Stimulated activated CD8-positive, alpha-beta memory T cell treated with anti-CD3 and anti-CD28 coated beads, Interleukin-7, amount 100 ng/mL, for 24 hours (primary cell): Measurements from ENCODE around the gene CHRNA9.
"Not testable (repeated sequence)": the region's sequence is repeated elsewhere in the genome, so short reads cannot be mapped to it uniquely, and the experiment has no call there.

Experiments used
- DNase-seq: peaks from one replicate; pipeline ENCODE4 v3.0.0-alpha.2; 2020; ENCODE audit warnings: low read depth

Gene CHRNA9

GRCh38 chr4:40380647-40381046 lies 45.5 kb downstream of the CHRNA9 start:
- DNase-seq, result no peak

- no peak for DNase-seq
Measured at GRCh38 chr4:40388239-40388638, 53.1 kb downstream of the CHRNA9 start.

DNA sequence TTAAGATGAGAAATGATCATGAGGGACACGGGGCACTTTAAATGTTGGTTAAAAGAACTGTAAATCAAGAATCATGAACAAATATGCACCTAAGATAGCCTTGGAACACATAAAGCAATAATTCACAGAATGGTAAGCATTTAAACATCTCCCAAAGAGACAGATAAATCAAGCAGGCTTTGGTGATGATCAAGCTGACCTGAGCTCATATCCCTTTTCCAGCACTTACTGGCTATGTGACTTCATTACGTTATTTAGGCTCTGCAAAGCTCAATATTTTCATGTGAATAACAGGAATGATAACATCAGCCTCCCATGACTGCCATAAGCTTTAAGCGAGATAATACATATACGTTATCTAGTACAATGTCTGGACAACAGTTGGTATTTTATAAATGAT lies 54.9 kb downstream of the CHRNA9 start:
- no peak for DNase-seq

DNA sequence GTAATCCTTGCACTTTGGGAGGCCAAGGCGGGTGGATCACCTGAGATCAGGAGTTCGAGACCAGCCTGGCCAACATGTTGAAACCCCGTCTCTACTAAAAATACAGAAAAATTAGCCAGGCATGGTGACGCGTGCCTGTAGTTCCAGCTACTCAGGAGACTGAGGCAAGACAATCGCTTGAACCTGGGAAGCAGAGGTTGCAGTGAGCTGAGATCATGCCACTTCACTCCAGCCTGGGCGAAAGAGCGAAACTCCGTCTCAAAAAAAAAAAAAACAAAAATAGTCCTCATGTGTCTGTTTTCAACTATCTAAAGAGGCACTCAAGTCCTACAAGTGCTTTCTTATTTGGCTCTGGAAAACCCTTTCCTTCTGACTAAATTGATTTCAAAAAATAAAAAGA lies 57.1 kb downstream of the CHRNA9 start:
- DNase-seq, result not testable (repeated sequence)

GRCh38 chr4:40394236-40394635 lies 59.1 kb downstream of the CHRNA9 start:
- no peak for DNase-seq

DNA sequence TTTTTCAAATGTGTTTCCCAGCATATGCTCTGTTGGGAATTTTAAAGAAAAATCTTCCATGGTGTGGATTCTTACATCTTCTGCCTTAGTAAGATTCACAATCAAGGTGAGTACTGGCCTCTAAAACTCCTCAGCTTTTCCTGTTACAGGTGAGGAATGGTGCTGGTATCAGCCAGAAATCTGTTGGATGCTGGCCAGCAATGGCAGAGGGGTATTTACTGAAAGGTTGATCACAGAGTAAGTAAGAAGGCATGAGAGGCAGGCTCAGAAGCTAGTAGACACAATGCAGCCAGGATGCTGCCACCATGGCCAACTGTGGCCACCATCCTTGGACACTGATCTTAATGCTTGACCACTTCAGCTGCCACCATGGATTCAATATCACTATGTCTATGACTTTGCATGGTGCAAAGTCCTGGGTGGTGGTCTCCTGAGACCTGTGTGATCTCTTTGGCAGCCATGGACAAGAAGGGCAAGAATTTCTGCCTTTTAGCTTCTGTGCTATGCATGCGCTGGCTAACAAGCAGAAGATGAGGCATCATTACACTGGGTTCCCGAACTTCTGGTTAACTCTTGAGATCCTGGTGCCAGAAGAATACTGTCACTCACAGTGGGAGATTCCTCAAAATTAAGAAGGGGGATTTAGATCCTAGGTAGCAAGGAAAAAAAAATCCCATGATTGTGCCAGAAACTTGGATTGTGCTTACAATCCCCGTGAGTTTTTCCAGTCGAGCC lies 60.2 kb downstream of the CHRNA9 start:
- DNase-seq, result no peak

- DNase-seq, result no peak
Measured at GRCh38 chr4:40395908-40396793, 61.0 kb downstream of the CHRNA9 start.

DNA sequence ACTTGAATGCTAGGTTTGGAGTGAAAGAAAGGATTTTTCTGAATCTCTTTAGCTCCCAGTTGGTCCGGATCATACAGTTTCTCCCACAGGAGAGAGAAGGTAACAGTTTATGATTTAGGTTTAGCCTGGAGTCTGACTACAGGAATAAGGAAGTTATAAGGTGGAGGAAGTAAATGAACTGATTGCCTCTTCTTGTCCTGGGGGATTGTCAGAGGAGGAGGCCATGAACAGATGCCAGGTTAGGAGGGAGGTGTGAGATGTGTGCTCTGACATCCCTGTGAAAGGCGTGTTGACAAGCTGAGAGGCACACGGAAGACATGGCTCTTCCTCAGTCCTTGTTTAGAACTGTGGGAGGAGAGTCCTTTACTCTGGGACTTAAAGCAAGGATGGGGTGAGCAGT lies 64.4 kb downstream of the CHRNA9 start:
- DNase-seq, result no peak

DNA sequence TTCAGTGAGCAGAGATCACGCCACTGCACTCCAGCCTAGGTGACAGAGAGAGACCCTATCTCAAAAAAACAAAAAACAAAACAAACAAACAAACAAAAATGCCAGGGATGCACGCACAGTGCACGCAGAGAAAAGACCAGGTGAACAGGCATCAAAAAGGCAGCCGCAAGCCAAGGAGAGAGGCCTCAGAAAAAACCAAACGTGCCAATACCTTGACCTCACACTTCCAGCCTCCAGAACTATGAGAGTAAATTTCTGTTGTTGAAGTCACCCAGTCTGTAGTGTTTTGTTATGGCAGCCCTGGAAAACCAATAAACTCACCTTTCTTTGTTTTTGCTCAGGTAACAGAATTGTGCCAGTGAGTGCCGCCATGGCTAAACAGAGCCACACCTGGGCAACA lies 66.0 kb downstream of the CHRNA9 start:
- no peak for DNase-seq

DNA sequence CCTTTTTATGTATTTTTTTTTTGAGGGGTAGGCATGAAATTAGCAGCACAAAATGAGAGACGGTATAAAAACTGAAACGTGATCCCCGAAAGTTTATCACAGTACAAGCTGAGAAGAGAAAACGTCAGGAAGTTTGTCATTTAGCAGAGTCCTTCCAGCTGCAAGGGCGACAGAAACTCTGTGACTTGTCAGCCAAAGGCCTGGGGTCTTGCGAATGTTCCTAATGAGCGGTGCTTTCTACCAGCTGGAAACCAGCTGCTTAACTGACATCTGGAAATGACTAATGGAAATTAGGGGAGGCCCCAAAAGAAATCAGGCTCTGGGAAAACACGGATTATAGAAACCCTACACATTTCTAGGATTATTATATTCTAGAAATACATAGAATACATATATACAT lies 66.5 kb downstream of the CHRNA9 start:
- DNase-seq, result no peak

DNA sequence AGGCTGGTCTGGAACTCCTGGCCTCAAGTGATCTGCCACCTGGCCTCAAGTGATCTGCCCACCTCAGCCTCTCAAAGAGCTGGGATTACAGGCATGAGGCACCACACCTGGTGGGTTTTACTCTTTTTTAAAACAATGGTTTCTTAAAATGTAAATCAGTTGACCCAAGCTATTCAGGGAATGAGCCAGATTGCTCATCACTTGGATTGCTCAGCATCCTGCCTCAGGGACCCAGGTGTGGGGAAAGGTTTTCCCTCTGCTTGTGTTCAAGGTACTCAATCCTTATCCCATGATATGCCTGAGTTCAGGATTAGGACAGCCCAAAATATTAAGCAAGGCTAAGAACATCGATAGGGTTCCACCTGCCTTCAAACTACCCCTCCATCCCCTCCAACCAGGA lies 67.4 kb downstream of the CHRNA9 start:
- no peak for DNase-seq

DNA sequence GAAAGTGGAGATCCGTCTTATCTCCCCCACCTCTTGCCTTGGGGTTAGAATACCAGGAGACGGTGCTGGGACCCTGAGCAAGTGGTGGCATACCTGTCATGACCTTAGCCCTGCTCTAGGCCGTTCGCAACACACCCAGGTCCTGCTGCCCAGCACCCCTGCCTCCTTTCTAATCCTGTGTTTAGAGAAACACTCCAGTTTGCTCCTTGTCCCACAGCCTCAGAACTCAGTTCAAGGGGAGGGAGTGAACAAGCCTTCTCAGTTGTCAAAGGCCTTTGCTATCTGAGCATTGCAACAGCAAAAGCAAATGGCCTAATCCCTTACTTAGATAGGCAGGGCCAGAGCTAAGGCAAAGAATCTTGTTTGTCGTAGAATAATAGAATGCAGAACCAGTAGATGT lies 67.9 kb downstream of the CHRNA9 start:
- no peak for DNase-seq
